Prostate gland (tissue), 2 donors: ENCODE results near the gene TMPRSS11D.

ENCODE experiments used
- POLR2A ChIP-seq: fragments of 450-650 bp; IDR thresholded peaks from one replicate; pipeline ENCODE4 v1.6.1; 2016; ENCODE audit warnings: antibody characterized with exemption, mild to moderate bottlenecking
- POLR2AphosphoS5 ChIP-seq: sonication (generic); formaldehyde crosslinking; IDR thresholded peaks from one replicate; pipeline ENCODE4 v1.6.1; 2017; ENCODE audit warnings: antibody characterized with exemption
- TF ChIP-seq, protein P1 (sequence below), 4 experiments: fragments of 200-600 bp in 2 of 4; fragments of 450-650 bp in 2 of 4; sonication (generic) in 2 of 4; IDR thresholded peaks; 1 replicate in 3 of 4; 2 replicates in 1 of 4; pipeline ENCODE4 v1.5.1; 2016 to 2019; ENCODE audit warnings: antibody characterized with exemption in 4 of 4, mild to moderate bottlenecking in 2 of 4, moderate library complexity in 2 of 4

DNA sequence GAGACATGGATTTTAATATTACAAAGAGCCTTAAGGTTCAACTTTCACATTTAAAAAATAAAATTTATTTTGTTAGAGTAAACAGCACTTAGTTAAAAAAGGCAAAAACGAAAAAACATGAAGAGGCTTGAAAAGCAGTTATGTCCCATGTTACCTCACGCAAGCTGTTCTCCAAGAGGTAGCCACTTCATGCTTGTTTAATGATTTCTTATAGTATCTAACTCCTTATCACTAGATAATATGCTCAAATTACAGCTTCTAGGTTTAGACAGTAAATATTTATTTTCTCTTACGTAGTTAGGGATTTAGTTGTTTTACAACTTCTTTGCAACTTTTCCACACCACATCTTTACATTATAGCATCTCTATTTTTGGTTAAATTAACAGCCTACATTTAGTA lies 27.8 kb upstream of the TMPRSS11D start:
- TF ChIP-seq POLR2A = no peak
- TF ChIP-seq, protein P1, sequence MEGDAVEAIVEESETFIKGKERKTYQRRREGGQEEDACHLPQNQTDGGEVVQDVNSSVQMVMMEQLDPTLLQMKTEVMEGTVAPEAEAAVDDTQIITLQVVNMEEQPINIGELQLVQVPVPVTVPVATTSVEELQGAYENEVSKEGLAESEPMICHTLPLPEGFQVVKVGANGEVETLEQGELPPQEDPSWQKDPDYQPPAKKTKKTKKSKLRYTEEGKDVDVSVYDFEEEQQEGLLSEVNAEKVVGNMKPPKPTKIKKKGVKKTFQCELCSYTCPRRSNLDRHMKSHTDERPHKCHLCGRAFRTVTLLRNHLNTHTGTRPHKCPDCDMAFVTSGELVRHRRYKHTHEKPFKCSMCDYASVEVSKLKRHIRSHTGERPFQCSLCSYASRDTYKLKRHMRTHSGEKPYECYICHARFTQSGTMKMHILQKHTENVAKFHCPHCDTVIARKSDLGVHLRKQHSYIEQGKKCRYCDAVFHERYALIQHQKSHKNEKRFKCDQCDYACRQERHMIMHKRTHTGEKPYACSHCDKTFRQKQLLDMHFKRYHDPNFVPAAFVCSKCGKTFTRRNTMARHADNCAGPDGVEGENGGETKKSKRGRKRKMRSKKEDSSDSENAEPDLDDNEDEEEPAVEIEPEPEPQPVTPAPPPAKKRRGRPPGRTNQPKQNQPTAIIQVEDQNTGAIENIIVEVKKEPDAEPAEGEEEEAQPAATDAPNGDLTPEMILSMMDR (IDR thresholded peaks at IDR 0.05) = no peak
- TF ChIP-seq POLR2AphosphoS5 = no peak
